Neural cell (in vitro differentiated cells): ENCODE data around the gene DCBLD1.

Experiments
- EP300 ChIP-seq: fragments of 450-650 bp; conservative IDR thresholded peaks from 2 replicates; pipeline ENCODE4 v1.6.1; 2014; ENCODE audit warnings: antibody characterized with exemption, mild to moderate bottlenecking, moderate library complexity; ENCODE audit not compliant: poor library complexity, severe bottlenecking
- TF ChIP-seq, protein P1 (sequence below): IDR thresholded peaks from 2 replicates; pipeline ENCODE4 v1.6.1; 2012; ENCODE audit warnings: borderline replicate concordance
- TF ChIP-seq, protein P2 (sequence below): fragments of 450-650 bp; IDR thresholded peaks from 2 replicates; pipeline ENCODE4 v1.5.1; 2014; ENCODE audit warnings: antibody characterized with exemption, mild to moderate bottlenecking, moderate library complexity; ENCODE audit not compliant: poor library complexity, severe bottlenecking

DNA sequence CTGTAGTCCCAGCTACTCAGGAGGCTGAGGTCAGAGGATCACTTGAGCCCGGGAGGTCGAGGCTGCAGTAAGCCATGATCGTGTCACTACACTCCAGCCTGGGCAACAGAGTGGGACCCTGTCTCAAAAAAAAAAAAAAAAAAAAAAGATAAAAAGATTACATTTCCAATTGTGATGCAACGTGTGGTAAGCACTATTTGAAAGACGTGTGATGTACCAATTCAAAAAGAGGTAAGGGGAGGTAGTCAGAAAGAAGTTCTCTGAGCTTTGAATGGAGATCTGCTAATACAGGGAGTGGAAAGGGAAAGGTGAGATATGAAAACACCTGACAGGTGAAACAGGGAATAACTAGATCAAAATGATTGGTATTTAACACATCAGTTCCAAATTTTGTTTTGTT, 108.0 kb downstream of the DCBLD1 start:
- TF ChIP-seq, protein P1, sequence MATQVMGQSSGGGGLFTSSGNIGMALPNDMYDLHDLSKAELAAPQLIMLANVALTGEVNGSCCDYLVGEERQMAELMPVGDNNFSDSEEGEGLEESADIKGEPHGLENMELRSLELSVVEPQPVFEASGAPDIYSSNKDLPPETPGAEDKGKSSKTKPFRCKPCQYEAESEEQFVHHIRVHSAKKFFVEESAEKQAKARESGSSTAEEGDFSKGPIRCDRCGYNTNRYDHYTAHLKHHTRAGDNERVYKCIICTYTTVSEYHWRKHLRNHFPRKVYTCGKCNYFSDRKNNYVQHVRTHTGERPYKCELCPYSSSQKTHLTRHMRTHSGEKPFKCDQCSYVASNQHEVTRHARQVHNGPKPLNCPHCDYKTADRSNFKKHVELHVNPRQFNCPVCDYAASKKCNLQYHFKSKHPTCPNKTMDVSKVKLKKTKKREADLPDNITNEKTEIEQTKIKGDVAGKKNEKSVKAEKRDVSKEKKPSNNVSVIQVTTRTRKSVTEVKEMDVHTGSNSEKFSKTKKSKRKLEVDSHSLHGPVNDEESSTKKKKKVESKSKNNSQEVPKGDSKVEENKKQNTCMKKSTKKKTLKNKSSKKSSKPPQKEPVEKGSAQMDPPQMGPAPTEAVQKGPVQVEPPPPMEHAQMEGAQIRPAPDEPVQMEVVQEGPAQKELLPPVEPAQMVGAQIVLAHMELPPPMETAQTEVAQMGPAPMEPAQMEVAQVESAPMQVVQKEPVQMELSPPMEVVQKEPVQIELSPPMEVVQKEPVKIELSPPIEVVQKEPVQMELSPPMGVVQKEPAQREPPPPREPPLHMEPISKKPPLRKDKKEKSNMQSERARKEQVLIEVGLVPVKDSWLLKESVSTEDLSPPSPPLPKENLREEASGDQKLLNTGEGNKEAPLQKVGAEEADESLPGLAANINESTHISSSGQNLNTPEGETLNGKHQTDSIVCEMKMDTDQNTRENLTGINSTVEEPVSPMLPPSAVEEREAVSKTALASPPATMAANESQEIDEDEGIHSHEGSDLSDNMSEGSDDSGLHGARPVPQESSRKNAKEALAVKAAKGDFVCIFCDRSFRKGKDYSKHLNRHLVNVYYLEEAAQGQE, result no peak
- TF ChIP-seq, protein P2, sequence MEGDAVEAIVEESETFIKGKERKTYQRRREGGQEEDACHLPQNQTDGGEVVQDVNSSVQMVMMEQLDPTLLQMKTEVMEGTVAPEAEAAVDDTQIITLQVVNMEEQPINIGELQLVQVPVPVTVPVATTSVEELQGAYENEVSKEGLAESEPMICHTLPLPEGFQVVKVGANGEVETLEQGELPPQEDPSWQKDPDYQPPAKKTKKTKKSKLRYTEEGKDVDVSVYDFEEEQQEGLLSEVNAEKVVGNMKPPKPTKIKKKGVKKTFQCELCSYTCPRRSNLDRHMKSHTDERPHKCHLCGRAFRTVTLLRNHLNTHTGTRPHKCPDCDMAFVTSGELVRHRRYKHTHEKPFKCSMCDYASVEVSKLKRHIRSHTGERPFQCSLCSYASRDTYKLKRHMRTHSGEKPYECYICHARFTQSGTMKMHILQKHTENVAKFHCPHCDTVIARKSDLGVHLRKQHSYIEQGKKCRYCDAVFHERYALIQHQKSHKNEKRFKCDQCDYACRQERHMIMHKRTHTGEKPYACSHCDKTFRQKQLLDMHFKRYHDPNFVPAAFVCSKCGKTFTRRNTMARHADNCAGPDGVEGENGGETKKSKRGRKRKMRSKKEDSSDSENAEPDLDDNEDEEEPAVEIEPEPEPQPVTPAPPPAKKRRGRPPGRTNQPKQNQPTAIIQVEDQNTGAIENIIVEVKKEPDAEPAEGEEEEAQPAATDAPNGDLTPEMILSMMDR, result no peak
- no peak for TF ChIP-seq EP300
